GM18517 (cell line): ENCODE data around the gene XK.
"Not testable (repeated sequence)": the region's sequence is repeated elsewhere in the genome, so short reads cannot be mapped to it uniquely, and the experiment has no call there.

Source experiments
- ATAC-seq: cut with Tn5 transposase; IDR thresholded peaks from one replicate; pipeline ENCODE4 v1.9.1; 2021; ENCODE audit warnings: mild to moderate bottlenecking, moderate library complexity; ENCODE audit not compliant: unreplicated experiment

Gene XK

GRCh38 chrX:37752936-37753335 lies 67.3 kb downstream of the XK start:
- ATAC-seq: no peak

- no peak for ATAC-seq
Observed at GRCh38 chrX:37753384-37753783, 67.8 kb downstream of the XK start.

- peak; percentile 13 for ATAC-seq
Observed at GRCh38 chrX:37754516-37754915, 68.9 kb downstream of the XK start.

- peak; percentile 96 for ATAC-seq
Observed at GRCh38 chrX:37755025-37755424, 69.4 kb downstream of the XK start.

GRCh38 chrX:37757082-37757481 lies 71.5 kb downstream of the XK start:
- no peak for ATAC-seq

DNA sequence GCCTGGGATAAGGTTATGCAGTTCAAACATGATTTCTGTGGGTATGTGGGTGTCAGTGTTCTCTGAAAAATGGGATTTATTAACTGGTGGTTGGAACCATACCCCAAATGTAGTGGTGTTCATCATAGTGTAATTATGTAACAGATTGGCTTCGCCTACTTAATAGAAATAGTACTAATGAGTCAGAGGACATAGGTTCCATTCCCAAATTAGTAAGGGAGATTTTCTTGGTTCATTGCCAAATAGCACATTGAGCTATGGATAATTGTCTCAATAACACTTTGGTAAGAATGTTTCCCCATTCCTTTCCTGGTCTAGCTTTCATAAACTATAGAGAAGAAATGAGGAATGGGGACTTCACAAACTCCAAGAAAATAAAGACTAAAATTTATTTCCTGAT lies 73.8 kb downstream of the XK start:
- ATAC-seq: no peak

- ATAC-seq: no peak
Observed at GRCh38 chrX:37759878-37760418, 74.4 kb downstream of the XK start.

DNA sequence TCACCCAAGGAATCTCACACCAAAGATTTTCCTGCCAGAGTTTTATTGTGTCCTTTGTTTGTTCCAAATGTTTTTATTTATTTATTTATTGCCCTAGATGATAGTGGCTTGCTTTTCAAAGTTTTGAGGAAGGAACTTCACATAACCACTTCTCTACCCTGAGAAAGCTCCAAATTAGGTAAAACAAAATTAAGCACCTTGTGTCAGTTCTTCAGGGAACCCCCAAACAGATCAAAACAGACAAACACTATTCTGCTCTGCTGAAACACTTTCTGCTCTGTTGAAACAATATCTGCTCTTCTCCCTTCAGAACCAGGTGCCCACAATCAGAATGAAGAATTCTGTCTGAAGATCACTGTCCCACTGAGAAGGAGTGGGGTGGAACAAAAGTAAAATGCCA lies 77.8 kb downstream of the XK start:
- no peak for ATAC-seq

- ATAC-seq: no peak
Observed at GRCh38 chrX:37765507-37765906, 79.9 kb downstream of the XK start.

- no peak for ATAC-seq
Observed at GRCh38 chrX:37767430-37767829, 81.8 kb downstream of the XK start.

GRCh38 chrX:37768866-37769265 lies 83.3 kb downstream of the XK start:
- ATAC-seq: not testable (repeated sequence)

- ATAC-seq: peak; percentile 81
Observed at GRCh38 chrX:37776283-37776986, 90.8 kb downstream of the XK start.

DNA sequence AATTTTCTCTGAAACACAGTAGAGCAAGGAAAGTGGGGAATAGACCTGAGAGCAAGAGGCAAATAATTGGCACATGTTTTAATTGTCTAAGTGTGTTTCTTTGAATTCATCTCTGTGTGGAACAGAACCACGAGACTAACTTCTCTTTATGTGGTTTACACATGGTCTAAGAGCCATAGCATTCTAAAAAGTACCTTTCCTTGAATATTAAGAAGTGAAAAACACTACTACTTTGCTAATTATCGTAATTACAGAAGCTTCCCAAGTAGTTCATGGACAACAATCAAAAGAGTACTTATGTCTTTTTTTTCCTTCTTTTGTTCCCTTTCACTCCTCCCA lies 91.4 kb downstream of the XK start:
- ATAC-seq: peak; percentile 16

DNA sequence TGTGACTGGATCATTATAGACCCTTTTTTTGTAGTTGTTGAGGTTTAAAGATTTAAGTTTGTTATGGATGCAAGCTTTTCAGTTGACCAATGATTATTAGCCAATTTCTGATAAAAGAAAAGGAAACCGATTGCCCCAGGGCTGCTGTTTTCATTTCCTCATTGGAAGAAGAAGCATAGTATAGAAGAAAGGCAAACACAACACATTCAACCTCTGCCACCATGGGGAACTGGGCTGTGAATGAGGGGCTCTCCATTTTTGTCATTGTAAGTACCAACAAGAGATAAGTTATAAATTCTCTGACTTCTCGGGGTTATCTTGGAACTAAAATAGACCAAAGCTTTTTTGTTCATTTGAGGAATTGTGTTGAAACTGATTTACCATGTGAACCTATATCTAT lies 94.3 kb downstream of the XK start, which contains the start of gene CYBB:
TSS of gene CYBB (plus strand) at position 203 of the 400 bp plus-strand sequence. CDS start at position 222, 19 bp downstream.
- no peak for ATAC-seq

DNA sequence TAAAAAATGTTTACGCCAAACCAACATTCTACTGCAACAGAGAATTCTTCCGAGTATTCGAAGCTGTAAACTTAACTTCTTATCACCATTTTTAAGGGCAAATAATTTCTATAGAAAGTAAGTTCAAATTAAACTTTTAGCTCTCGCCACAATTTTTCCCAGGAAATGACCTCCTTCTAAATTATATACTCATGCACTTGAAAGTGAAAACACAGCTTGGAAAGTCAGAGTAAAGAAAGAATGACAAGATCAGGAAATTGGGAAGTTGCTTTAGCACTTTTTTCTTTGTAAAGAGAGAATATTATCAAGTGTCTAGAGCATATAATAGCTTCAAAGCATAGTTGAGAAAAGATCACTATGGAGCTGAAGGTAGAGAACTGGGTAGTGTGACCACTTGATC lies 95.5 kb downstream of the XK start:
- ATAC-seq: no peak
